ENCODE data around the gene LOXL4. TPM values are rescaled to one million over a fixed set of nuclear protein-coding genes. Genes with fewer than 3 reads are reported as not detected.

LOXL4 gene
- total RNA-seq, 1 experiment from 2014 or later: 0.13 TPM

DNA sequence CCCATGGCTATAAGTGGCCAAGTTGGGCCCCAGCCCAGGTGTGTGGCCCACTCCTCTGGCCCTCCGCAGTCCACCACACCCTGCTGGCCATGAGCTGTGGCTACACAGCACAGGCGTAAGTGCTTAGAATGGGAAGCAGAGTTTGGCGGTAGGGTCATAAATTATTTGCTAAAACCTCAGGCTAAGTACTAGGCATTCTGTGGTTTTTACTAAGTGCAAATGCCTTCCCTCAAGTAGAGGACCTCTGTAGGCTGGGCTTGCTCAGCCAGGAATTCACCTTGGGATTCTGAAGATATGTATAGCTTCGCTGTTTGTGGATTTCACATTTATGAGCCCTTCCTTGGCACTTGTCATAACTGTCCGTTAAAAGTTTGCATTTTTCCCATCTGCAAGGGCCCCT lies 44.8 kb upstream of the LOXL4 start:
- no peaks in the 10 kb centered on the region for H4K20me1 ChIP-seq (ENCODE audit: control insufficient read depth, insufficient read depth, insufficient read length)
- no peak overlapping the region for H2BK120ac ChIP-seq (ENCODE audit: low read depth, low read length, poor library complexity, severe bottlenecking)
- H3K4me1 ChIP-seq (ENCODE audit: insufficient read depth, low read length): no peaks in the 10 kb centered on the region
- H2BK5ac ChIP-seq (ENCODE audit: insufficient read length, low read length): no peak overlapping the region
- no peak overlapping the region for H3K56ac ChIP-seq (ENCODE audit: insufficient read length, low read depth, low read length)
- H2BK15ac ChIP-seq (ENCODE audit: low read depth, low read length): no peak overlapping the region
- H2AK5ac ChIP-seq (ENCODE audit: insufficient read length, low read length): no peak overlapping the region
- H2BK12ac ChIP-seq (ENCODE audit: insufficient read length, low read depth, low read length): no peak overlapping the region
- H3K23me2 ChIP-seq (ENCODE audit: insufficient read length, low read depth, low read length, poor library complexity, severe bottlenecking): peaks cover 3% of the 10 kb centered on the region
- no peaks in the 10 kb centered on the region for H3K27me3 ChIP-seq (ENCODE audit: insufficient read depth, low read length)
- no CpG with 5 or more reads among the region's 5 CpGs for WGBS (ENCODE audit: extremely low coverage, insufficient read length, low lambda C conversion rate)
- H3K18ac ChIP-seq (ENCODE audit: insufficient read length, low read depth, low read length): no peak overlapping the region
- no peaks in the 10 kb centered on the region for H3K79me2 ChIP-seq (ENCODE audit: insufficient read depth, low read length)
- H3K27ac ChIP-seq (ENCODE audit: insufficient read length, low read depth, low read length): no peak overlapping the region
- H3K23ac ChIP-seq (ENCODE audit: insufficient read length, low read depth, low read length): no peak overlapping the region
- no peak overlapping the region for H4K8ac ChIP-seq (replicated peaks; ENCODE audit: insufficient read length, low read depth, low read length)
- H3K9me3 Mint-ChIP-seq: no peaks in the 10 kb centered on the region
- no peak overlapping the region for H3K27ac Mint-ChIP-seq
- H3K14ac ChIP-seq (ENCODE audit: insufficient read depth, low read length): no peak overlapping the region
- no peak overlapping the region for H3K4me3 Mint-ChIP-seq
- no peak overlapping the region for H3K4ac ChIP-seq (ENCODE audit: low read depth, low read length)
- no peaks in the 10 kb centered on the region for H3K79me1 ChIP-seq (ENCODE audit: insufficient read depth, low read depth, low read length, poor library complexity, severe bottlenecking)
- no peak; the same call in 2 of the 3 replicates for TF ChIP-seq CTCF (conservative IDR thresholded peaks at IDR 0.05)
- H3K9ac ChIP-seq (ENCODE audit: extremely low read depth, insufficient read length, low read length): no peak overlapping the region
- no peak for DNase-seq
- H3T11ph ChIP-seq (ENCODE audit: low read length): no peak overlapping the region
- H3K4me2 ChIP-seq (ENCODE audit: insufficient read depth, insufficient read length, low read length): no peak overlapping the region
- H4K5ac ChIP-seq (ENCODE audit: insufficient read length, low read depth, low read length): no peak overlapping the region
- no peak overlapping the region for H4K91ac ChIP-seq (ENCODE audit: insufficient read length, low read depth, low read length)
- H3K36me3 Mint-ChIP-seq (ENCODE audit: insufficient read depth in 1 of 3, low read depth in 3 of 3): no peaks in the 10 kb centered on the region
- no peak overlapping the region for H2BK20ac ChIP-seq (ENCODE audit: low read depth, low read length, poor library complexity, severe bottlenecking)
- H2AFZ ChIP-seq (ENCODE audit: low read length): no peak overlapping the region
- peaks cover 2% of the 10 kb centered on the region; the same call in 1 of the 2 replicates for H3K27me3 Mint-ChIP-seq (ENCODE audit: low read depth)
- peaks cover 14% of the 10 kb centered on the region in 2 experiments for H3K4me1 Mint-ChIP-seq
- no peaks in the 10 kb centered on the region for H3K9me3 ChIP-seq (ENCODE audit: control insufficient read depth, low read depth, low read length)

Measured in H9 (cell line).